HG02885 (cell line): ENCODE data around the gene VAMP3.

Experiments
- ATAC-seq: cut with Tn5 transposase; IDR thresholded peaks from one replicate; pipeline ENCODE4 v1.9.1; 2021; ENCODE audit warnings: mild to moderate bottlenecking; ENCODE audit not compliant: unreplicated experiment, poor library complexity

Gene VAMP3

DNA sequence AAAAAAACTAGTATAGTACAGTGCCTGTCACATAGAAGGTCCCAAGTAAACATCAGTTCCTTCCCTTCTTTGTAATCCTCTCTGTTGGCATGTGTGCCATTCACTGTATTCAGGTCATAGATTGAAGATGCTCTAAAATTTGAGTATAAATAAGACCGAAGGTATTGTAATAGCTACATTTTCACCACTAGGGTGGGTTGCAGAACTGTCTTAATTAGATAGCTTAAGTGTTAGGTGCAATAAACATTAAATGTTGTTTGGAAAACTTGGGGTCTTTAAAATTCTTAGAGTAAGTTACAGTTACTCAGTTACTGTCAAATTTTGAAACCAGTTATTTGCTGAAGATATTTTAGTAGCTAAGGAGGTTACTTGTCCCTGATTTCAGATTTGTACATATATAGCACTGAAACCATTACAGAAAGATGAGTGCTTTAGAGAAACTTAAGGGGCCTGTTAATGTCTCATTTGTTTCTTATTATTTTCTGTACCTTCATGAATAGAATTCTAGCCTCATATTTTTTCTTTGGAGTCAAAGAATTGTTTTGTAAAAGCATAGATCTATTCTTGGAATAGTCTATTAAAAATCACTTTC, 37.3 kb downstream of the VAMP3 start:
- ATAC-seq, result no peak

DNA sequence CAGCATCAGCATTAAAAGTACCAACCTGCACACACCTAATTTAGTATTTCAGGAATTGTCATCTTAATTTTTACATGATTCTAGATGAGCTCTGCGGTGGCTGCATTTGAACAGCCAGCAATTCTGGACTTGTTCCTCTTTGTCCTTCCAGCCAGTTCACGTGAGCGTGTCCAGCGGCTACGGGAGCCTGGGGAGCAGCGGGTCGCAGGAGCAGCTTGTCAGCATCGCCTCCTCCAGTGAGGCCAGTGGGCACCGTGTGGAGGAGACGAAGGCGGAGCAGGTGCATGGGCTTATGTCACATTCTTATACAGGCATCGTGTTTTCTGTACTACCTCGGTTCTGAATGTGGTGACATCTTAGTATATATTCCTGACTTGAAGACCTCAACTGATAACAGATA, 38.6 kb downstream of the VAMP3 start:
- no peak for ATAC-seq

DNA sequence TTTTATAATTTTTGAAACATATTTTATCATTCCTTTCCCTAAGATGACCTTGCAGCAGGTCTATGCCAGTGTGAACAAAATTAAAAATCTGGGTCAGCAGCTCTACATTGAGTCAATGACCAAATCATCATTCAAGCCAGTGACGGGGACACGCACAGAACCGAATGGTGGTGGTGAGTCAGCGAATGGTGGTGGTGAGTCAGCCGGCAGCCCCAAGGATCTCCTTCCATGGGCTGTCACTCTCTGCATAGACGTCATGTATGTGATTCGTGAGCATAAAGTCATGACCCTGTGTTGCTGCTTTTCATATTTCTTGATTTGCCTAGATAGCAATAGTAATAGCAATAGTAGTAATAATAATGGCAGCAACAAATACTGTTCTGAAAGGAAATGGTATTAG, 39.3 kb downstream of the VAMP3 start:
- ATAC-seq, result no peak

DNA sequence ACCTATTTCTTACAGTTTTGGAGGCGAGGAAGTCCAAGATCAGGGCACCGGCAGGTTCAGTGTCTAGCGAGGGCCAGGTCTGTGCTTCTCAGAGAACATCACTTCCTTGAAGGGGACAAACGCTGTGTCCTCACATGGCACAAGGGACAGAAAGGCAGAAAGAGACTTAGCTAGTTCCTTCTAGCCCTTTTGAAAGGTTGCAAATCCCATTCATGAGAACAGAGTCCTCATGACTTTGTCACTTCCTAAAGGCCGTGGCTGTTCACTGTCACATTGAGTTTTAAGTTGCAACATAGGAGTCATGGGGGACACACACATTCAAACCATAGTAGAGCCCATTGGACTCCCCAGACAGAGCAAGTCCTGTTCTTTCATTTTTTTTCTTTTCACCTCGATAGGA, 40.4 kb downstream of the VAMP3 start:
- no peak for ATAC-seq

DNA sequence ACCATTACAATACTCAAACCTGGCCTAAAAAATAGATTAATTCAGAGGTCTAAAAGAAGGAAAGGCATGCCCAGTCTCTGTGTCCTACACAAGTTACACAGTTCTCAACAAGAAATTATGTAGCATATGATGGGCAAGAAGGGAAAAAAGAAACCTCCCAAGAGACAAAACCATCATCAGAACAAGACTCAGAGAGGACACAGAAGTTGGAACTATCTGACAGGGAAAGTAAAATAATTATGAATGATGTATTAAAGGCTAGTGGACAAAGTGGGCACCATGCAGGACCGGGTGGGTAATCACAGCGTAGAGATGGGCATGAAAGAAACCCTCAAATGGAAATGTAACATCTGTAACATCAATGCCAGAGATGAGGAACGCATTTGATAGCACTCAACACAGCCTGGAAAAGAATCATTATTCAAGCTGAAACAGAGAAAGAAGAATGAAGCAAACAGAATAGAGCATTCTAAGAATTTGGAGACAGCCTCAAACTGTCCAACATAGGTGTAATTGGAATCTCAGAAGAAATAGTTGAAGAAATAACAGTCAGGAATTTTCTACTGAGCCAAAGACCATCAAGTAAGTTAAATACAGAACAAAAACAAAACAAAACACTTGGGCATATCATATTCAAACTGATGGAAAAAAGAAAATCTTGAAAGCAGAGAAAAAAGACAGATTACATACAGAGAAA, 42.7 kb downstream of the VAMP3 start:
- no peak for ATAC-seq

DNA sequence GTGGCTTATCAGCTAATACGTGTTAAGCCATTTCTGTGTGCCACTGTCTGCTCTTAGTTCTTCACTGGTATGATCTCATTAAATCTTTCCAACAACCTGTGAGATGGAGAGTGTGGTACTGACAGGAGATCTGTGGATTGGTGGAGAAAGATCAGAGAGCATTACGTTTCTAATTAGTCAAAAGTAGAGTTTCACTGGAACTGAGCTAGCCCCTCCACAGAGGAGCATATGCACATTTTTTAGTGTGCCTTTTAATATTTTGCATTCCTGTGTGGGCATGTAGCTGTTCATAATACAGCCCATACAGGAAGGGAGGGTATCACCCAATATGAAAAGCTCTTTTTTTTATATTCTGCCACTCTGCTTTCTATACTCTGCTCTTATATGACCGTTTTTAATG, 50.2 kb downstream of the VAMP3 start:
- ATAC-seq, result no peak

DNA sequence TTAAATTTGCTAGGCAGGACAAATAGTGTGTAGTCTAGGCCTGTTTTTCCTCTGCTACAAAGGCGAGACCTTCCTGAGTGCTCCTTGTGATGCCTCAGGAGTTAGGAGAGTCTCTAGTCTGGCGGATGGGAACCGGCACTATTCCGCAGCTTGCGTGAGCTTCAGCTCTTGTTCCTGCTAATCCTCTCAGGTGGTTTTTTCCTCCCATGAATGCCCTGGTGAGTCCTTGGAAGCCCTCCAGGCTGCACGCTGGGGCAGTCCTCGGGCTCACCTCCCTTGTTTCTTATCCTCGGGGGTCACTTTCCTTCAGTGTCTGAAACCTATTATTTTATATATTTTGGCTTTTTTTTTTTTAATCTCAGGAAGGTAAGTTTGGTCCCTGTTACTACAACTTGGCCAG, 53.6 kb downstream of the VAMP3 start:
- ATAC-seq, result no peak

DNA sequence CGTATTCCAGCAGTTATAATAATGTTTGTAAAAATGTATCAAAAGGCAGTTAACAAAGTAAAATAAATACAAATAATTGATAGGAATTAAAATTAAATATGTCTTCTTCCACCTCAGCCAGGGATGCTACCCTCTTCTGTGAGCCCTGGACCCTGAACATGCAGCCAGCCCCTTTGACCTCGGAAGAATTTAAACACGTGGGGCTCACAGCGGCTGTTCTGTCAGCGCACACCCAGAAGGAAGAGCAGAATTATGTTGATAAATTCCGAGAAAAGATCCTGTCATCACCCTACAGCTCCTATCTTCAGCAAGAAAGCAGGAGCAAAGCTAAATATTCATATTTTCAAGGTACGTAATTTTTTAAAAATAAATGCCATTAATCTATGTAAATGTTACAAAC, 55.3 kb downstream of the VAMP3 start:
- no peak for ATAC-seq

DNA sequence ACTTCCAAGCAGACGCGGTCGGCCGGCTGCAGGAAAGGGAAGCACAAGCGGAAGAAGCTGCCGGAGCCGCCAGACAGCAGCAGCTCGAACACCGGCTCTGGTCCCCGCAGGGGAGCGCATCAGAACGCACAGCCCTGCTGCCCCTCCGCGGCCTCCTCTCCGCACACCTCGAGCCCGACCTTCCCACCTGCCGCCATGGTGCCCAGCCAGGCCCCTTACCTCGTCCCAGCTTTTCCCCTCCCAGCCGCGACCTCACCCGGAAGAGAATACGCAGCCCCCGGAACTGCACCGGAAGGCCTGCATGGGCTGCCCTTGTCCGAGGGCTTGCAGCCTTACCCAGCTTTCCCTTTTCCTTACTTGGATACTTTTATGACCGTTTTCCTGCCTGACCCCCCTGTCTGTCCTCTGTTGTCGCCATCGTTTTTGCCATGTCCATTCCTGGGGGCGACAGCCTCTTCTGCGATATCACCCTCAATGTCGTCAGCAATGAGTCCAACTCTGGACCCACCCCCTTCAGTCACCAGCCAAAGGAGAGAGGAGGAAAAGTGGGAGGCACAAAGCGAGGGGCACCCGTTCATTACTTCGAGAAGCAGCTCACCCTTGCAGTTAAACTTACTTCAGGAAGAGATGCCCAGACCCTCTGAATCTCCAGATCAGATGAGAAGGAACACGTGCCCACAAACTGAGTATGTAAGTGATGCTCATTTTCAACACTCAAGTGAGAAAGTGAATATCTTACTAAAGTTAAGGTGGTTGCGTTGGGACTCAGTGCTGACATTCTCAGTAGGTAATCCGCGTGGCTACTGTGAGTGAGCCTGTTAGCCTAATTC, 56.2 kb downstream of the VAMP3 start:
- no peak for ATAC-seq
